PFSK-1 (cell line): ENCODE measurements around the gene TPSD1.

ENCODE experiments used
- FOXP2 ChIP-seq: optimal IDR thresholded peaks from 2 replicates; pipeline ENCODE3; 2011; ENCODE audit warnings: borderline replicate concordance, control low read depth, inconsistent platforms; ENCODE audit not compliant: insufficient read depth; ENCODE audit errors: extremely low read length, extremely low read depth
- POLR2AphosphoS5 ChIP-seq: IDR thresholded peaks from 2 replicates; pipeline ENCODE4 v1.6.1; 2012; ENCODE audit warnings: low read depth, mild to moderate bottlenecking, control low read depth, low read length, moderate library complexity
- REST ChIP-seq, 2 experiments: IDR thresholded peaks; 2 replicates each; pipeline versions ENCODE4 v1.6.1 to v1.8.0; 2011 to 2012; ENCODE audit warnings: low read depth in 2 of 2, low read length in 2 of 2, control low read depth in 1 of 2, inconsistent platforms in 1 of 2, mild to moderate bottlenecking in 1 of 2, moderate library complexity in 1 of 2; ENCODE audit not compliant: insufficient read depth in 1 of 2
- SIN3A ChIP-seq: IDR thresholded peaks from 2 replicates; pipeline ENCODE4 v1.6.1; 2012; ENCODE audit warnings: mild to moderate bottlenecking, low read length, moderate library complexity, borderline replicate concordance; ENCODE audit not compliant: insufficient read depth
- TAF1 ChIP-seq: IDR thresholded peaks from 2 replicates; pipeline ENCODE4 v1.6.1; 2012; ENCODE audit warnings: low read length, control low read depth, borderline replicate concordance; ENCODE audit not compliant: insufficient read depth

TPSD1 gene

GRCh38 chr16:1300664-1301476, 45.0 kb downstream of the TPSD1 start:
- TF ChIP-seq POLR2AphosphoS5 (no peak), SIN3A (no peak), FOXP2 (peak; percentile 51), REST (IDR thresholded peaks at IDR 0.05; ENCODE audit: insufficient read depth in 1 of 2, low read depth in 2 of 2, low read length in 2 of 2) (no peak), TAF1 (no peak)

GRCh38 chr16:1301562-1301961, 45.7 kb downstream of the TPSD1 start:
- TF ChIP-seq POLR2AphosphoS5 (no peak), FOXP2 (no peak), SIN3A (no peak), REST (IDR thresholded peaks at IDR 0.05; ENCODE audit: insufficient read depth in 1 of 2, low read depth in 2 of 2, low read length in 2 of 2) (no peak), TAF1 (no peak)

GRCh38 chr16:1305823-1306222, 50.0 kb downstream of the TPSD1 start:
- TF ChIP-seq REST (IDR thresholded peaks at IDR 0.05; ENCODE audit: insufficient read depth in 1 of 2, low read depth in 2 of 2, low read length in 2 of 2) (no peak), FOXP2 (no peak), SIN3A (no peak), TAF1 (no peak), POLR2AphosphoS5 (no peak)

DNA sequence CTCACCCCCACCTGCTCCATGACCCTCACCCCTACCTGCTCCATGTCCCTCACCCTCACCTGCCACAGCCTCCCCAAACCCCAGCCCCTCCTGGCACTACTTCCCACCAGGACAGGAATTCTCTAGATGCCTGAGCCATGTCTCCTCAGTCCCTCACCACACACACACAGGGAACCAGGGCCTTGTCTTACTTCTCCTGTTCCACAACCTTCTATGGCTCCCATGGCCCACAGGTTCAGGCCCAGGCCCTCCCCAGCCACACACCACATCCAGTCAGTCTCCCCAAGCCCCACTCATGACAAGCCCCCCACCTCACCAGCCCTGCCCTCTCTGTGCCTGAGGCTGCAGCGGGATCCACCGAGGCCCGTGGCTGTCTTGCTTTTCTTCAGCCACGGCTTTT, 50.5 kb downstream of the TPSD1 start:
- TF ChIP-seq SIN3A (no peak), REST (IDR thresholded peaks at IDR 0.05; ENCODE audit: insufficient read depth in 1 of 2, low read depth in 2 of 2, low read length in 2 of 2) (no peak), FOXP2 (no peak), POLR2AphosphoS5 (no peak)

GRCh38 chr16:1308036-1308976, 52.4 kb downstream of the TPSD1 start:
- TF ChIP-seq POLR2AphosphoS5 (no peak), TAF1 (no peak), REST (IDR thresholded peaks at IDR 0.05; ENCODE audit: insufficient read depth in 1 of 2, low read depth in 2 of 2, low read length in 2 of 2) (no peak), FOXP2 (no peak), SIN3A (no peak)
